Mucosa of stomach (tissue), 1 donor: Measurements from ENCODE around the gene JAK1.

Source experiments
- H3K27me3 ChIP-seq: one replicate; pipeline ENCODE4 v1.7.0; 2013; ENCODE audit warnings: mild to moderate bottlenecking, low read length; ENCODE audit not compliant: control insufficient read depth, insufficient read depth
- H3K36me3 ChIP-seq: one replicate; pipeline ENCODE4 v1.7.0; 2013; ENCODE audit warnings: low read length; ENCODE audit not compliant: control insufficient read depth, insufficient read depth
- H3K4me1 ChIP-seq: one replicate; pipeline ENCODE4 v1.7.0; 2013; ENCODE audit warnings: mild to moderate bottlenecking, low read length; ENCODE audit not compliant: control insufficient read depth, insufficient read depth
- H3K4me3 ChIP-seq: one replicate; pipeline ENCODE4 v1.7.0; 2013; ENCODE audit warnings: low read length
- H3K9ac ChIP-seq: one replicate; pipeline ENCODE4 v1.7.0; 2013; ENCODE audit warnings: mild to moderate bottlenecking, low read length, moderate library complexity
- H3K9me3 ChIP-seq: one replicate; pipeline ENCODE4 v1.7.0; 2013; ENCODE audit warnings: mild to moderate bottlenecking, low read length, moderate library complexity; ENCODE audit not compliant: control insufficient read depth
- donor health status: Pancreatic carcinoma.

JAK1 gene

DNA sequence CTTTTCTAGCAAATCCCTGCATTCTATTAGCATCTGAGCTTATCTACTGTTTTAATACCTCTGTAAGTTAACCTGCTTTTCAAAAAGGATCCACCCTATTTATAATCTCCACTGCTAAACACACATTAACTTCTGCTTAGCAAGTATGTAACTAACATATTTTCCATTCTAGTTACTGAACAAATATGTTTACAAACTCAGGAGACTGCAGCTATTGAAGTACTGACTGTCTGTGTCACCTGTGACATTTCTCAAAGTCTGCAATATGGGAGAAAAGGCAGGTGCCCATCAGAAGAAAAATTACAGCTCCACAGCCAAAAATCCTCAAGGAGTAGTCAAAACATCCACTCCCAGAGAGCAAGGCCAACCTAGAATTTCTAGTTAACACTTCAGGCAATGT is 88.3 kb downstream of the JAK1 start:
- no peaks in the 10 kb centered on the region for H3K27me3 ChIP-seq
- H3K9ac ChIP-seq: no peak overlapping the region
- no peaks in the 10 kb centered on the region for H3K4me1 ChIP-seq
- no peaks in the 10 kb centered on the region for H3K9me3 ChIP-seq
- no peak overlapping the region for H3K4me3 ChIP-seq
- no peaks in the 10 kb centered on the region for H3K36me3 ChIP-seq

DNA sequence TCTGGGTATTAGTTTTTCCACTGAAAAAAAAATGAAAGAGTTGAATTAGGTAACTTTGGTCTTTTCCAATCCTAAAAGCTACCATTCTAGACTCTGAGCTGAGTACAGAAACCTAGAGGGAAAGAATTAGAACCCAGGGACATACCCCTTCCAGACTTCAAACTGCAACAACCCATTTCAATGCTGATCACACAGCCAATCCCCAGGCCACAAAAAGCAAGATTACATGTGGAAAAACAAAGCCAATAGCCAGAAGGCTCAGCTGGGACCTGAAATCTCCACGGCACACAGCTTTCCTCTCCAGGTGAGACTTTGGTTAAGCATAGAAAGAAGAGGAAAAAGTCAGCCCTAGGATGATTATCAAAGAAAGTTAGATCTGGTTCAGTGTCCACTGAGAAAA is 88.8 kb downstream of the JAK1 start:
- H3K9ac ChIP-seq: no peak overlapping the region
- no peaks in the 10 kb centered on the region for H3K9me3 ChIP-seq
- no peaks in the 10 kb centered on the region for H3K4me1 ChIP-seq
- no peaks in the 10 kb centered on the region for H3K27me3 ChIP-seq
- H3K4me3 ChIP-seq: no peak overlapping the region
- H3K36me3 ChIP-seq: no peaks in the 10 kb centered on the region

DNA sequence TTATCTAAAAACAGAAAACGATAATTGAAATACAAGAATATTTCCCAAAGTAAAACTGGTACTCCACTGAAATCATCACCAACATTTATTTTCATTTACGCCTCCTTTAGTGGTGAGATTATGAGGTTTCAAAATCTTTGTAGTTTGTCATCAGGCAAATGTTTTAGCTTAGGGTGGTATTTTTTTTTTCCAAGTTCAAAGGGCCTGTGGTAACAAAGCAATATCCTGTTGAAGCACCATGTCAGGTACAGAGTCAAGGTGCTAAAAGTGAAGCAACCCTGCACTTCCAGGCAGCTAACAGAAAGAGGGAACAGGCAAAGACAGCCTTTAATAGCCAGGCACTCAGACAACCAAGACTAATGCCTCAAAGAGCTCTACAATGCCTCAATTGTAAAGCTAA is 89.2 kb downstream of the JAK1 start:
- no peaks in the 10 kb centered on the region for H3K9me3 ChIP-seq
- H3K36me3 ChIP-seq: peaks cover 2% of the 10 kb centered on the region
- no peak overlapping the region for H3K9ac ChIP-seq
- H3K4me1 ChIP-seq: no peaks in the 10 kb centered on the region
- H3K27me3 ChIP-seq: no peaks in the 10 kb centered on the region
- H3K4me3 ChIP-seq: no peak overlapping the region

DNA sequence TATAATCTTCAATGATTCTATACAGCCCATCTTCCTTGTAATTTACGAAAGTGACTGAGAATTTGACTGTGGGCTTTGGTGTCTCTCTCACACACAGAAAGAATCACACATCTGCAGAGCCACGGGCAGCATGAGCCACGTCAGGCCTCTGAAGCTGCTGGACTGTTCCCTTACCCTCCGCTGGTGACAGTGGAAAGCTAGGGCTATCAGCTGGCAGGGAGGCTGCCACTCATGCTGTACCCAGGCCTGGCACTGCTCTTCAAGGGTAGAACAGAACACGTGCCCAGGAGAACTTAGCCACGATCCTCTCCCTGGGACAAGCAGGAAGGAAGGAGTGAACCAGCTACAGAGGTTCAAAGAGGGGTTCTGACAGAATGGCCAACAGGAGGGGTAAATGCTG is 90.7 kb downstream of the JAK1 start:
- Histone ChIP-seq H3K9ac (no peak overlapping the region), H3K4me3 (no peak overlapping the region), H3K9me3 (no peaks in the 10 kb centered on the region), H3K36me3 (peaks cover 6% of the 10 kb centered on the region), H3K27me3 (no peaks in the 10 kb centered on the region), H3K4me1 (no peaks in the 10 kb centered on the region)

GRCh38 chr1:64875101-64875500 is 91.2 kb downstream of the JAK1 start:
- H3K9ac ChIP-seq: no peak overlapping the region

DNA sequence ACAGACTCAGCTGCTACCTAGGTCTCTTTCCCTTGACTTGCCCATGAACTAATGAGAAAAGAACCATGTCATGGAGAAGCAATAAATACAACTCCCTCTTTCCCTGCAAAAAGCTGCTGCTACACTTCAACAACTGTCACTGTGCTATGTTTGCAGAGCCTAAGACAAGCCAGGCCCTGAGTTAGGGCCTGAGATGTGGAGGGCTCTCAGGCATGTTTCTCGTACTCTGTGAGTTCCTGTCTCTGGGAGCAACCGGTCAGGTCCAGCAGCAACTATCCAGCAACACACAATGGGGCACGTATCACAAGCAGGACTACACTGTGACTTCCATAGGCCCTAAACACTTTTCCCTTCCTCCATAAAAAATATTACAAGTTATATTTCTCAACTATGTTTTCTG is 91.7 kb downstream of the JAK1 start:
- Histone ChIP-seq H3K9me3 (no peaks in the 10 kb centered on the region), H3K27me3 (no peaks in the 10 kb centered on the region), H3K4me3 (no peak overlapping the region), H3K9ac (no peak overlapping the region), H3K36me3 (peaks cover 6% of the 10 kb centered on the region), H3K4me1 (no peaks in the 10 kb centered on the region)

More at GRCh38 chr1:64875101-64875500, 91.2 kb downstream of the JAK1 start:
- H3K4me3 ChIP-seq: no peak overlapping the region
- H3K27me3 ChIP-seq: no peaks in the 10 kb centered on the region
- H3K4me1 ChIP-seq: no peaks in the 10 kb centered on the region
- peaks cover 6% of the 10 kb centered on the region for H3K36me3 ChIP-seq
- no peaks in the 10 kb centered on the region for H3K9me3 ChIP-seq

DNA sequence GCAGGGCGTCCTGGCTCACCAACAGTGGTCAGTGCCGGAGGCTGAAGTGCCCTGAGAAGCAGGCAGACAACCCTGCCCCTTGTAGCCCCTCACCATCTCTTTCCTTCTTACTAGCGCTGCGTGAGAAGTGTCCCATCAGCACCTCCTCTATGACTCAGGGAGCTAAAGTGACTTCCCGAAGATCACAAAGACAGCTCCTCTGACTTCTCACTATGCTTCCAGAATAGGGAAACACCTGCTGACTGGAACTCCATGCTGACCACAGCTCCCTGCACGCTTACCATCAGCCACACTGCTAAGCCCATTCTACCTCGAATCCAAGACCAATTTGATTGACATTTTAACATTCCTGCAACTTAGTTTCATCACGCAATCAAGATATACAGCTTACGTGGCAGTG is 92.8 kb downstream of the JAK1 start:
- no peaks in the 10 kb centered on the region for H3K9me3 ChIP-seq
- peaks cover 6% of the 10 kb centered on the region for H3K36me3 ChIP-seq
- no peaks in the 10 kb centered on the region for H3K27me3 ChIP-seq
- H3K4me1 ChIP-seq: no peaks in the 10 kb centered on the region
- H3K4me3 ChIP-seq: no peak overlapping the region
- no peak overlapping the region for H3K9ac ChIP-seq

- no peak overlapping the region for H3K4me3 ChIP-seq
- no peaks in the 10 kb centered on the region for H3K4me1 ChIP-seq
- H3K9ac ChIP-seq: no peak overlapping the region
- peaks cover 6% of the 10 kb centered on the region for H3K36me3 ChIP-seq
- H3K9me3 ChIP-seq: no peaks in the 10 kb centered on the region
- no peaks in the 10 kb centered on the region for H3K27me3 ChIP-seq
Observed at GRCh38 chr1:64872067-64872466, 94.3 kb downstream of the JAK1 start.

GRCh38 chr1:64871256-64871655 is 95.1 kb downstream of the JAK1 start:
- Histone ChIP-seq H3K4me3 (no peak overlapping the region), H3K9me3 (no peaks in the 10 kb centered on the region), H3K27me3 (no peaks in the 10 kb centered on the region), H3K4me1 (no peaks in the 10 kb centered on the region), H3K9ac (no peak overlapping the region), H3K36me3 (peaks cover 6% of the 10 kb centered on the region)

- Histone ChIP-seq H3K9ac (no peak overlapping the region), H3K4me1 (peaks cover 4% of the 10 kb centered on the region), H3K36me3 (peaks cover 5% of the 10 kb centered on the region), H3K27me3 (no peaks in the 10 kb centered on the region), H3K9me3 (no peaks in the 10 kb centered on the region), H3K4me3 (no peak overlapping the region)
Observed at GRCh38 chr1:64867266-64867665, 99.1 kb downstream of the JAK1 start.

GRCh38 chr1:64866689-64867088 is 99.7 kb downstream of the JAK1 start:
- Histone ChIP-seq H3K4me1 (peaks cover 4% of the 10 kb centered on the region), H3K36me3 (no peaks in the 10 kb centered on the region), H3K9ac (no peak overlapping the region)

DNA sequence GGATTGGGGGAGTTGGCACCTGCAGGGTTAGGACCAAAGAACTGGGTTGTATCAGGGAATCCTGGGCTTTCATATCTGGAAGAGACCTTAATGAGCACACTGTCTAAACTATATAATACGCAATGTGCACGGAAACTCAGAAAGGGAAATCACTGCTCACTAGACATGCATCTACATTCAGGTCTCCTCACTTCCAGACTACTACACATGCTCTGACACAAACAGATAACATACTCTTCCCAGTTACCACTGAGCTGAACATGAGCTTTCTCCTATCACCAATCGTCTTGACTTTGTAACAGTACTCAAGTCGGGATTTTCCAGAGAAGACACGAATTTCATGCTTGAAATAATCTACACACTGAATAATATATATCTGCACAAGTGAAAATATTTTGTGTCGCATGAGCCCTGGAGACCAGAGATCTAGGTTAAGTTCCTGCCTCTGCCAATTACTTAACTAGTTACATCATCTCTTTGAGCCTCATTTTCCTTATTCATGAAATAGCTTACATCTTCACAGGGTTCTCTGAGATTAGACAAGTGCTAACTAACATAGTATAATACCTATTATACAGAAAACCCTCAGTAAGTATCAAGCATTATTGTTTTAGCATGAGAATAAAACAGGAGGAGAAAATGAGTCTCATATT is 101.1 kb downstream of the JAK1 start:
- Histone ChIP-seq H3K4me3 (no peak overlapping the region), H3K36me3 (no peaks in the 10 kb centered on the region), H3K4me1 (peaks cover 4% of the 10 kb centered on the region), H3K9ac (no peak overlapping the region), H3K9me3 (no peaks in the 10 kb centered on the region), H3K27me3 (no peaks in the 10 kb centered on the region)

More at GRCh38 chr1:64866689-64867088, 99.7 kb downstream of the JAK1 start:
- H3K4me3 ChIP-seq: no peak overlapping the region
- H3K9me3 ChIP-seq: no peaks in the 10 kb centered on the region
- H3K27me3 ChIP-seq: no peaks in the 10 kb centered on the region
